Lower leg skin (tissue), 3 donors: ENCODE measurements around the gene POLR1F.

ENCODE experiments used
- CTCF ChIP-seq, 3 donors: fragments of 450-650 bp; IDR thresholded peaks; one replicate each; pipeline ENCODE4 v1.5.1; 2016; ENCODE audit warnings: antibody characterized with exemption in 3 of 3, mild to moderate bottlenecking in 3 of 3, moderate library complexity in 2 of 3
- POLR2A ChIP-seq, 2 donors: fragments of 450-650 bp; IDR thresholded peaks; one replicate each; pipeline ENCODE4 v1.6.1; 2016 to 2017; ENCODE audit warnings: antibody characterized with exemption in 2 of 2, mild to moderate bottlenecking in 1 of 2, moderate library complexity in 1 of 2

- TF ChIP-seq CTCF (IDR thresholded peaks at IDR 0.05) (no peak), POLR2A (IDR thresholded peaks at IDR 0.05) (no peak)
Observed at GRCh38 chr7:19705663-19706062, 3.2 kb downstream of the POLR1F start.
